Globus pallidus (tissue), 1 donor: ENCODE results near the gene SULT6B1.
A peak's percentile ranks its signal among the peaks of the same experiment; 100 is the strongest.
"Not testable (repeated sequence)": the region's sequence is repeated elsewhere in the genome, so short reads cannot be mapped to it uniquely, and the experiment has no call there.

Source experiments
- DNase-seq: peaks from one replicate; pipeline ENCODE4 v3.0.0-alpha.2; 2015; ENCODE audit warnings: low spot score

The SULT6B1 gene

GRCh38 chr2:37196320-37197195, 8.1 kb upstream of the SULT6B1 start, which contains the start of gene CEBPZOS:
TSS of gene CEBPZOS (plus strand) at chr2:37196496. CDS start at chr2:37199705, 3,209 bp downstream.
- peak; percentile 77 for DNase-seq

GRCh38 chr2:37195862-37196319, 7.4 kb upstream of the SULT6B1 start:
- not testable (repeated sequence) for DNase-seq

GRCh38 chr2:37192551-37192950, 4.1 kb upstream of the SULT6B1 start:
- DNase-seq = no peak

GRCh38 chr2:37191747-37192146, 3.3 kb upstream of the SULT6B1 start:
- DNase-seq = no peak

GRCh38 chr2:37191253-37191652, 2.8 kb upstream of the SULT6B1 start:
- no peak for DNase-seq

- DNase-seq = no peak
Observed at GRCh38 chr2:37190290-37190689, 1.8 kb upstream of the SULT6B1 start.

- DNase-seq = no peak
Observed at GRCh38 chr2:37189452-37190153, 1.1 kb upstream of the SULT6B1 start.

- DNase-seq = no peak
Observed at GRCh38 chr2:37181726-37182684, 6.5 kb downstream of the SULT6B1 start.

- DNase-seq = no peak
Observed at GRCh38 chr2:37180640-37181039, 7.8 kb downstream of the SULT6B1 start.

- DNase-seq = no peak
Observed at GRCh38 chr2:37180006-37180639, 8.3 kb downstream of the SULT6B1 start.

GRCh38 chr2:37173741-37174140, 14.7 kb downstream of the SULT6B1 start:
- DNase-seq = no peak

GRCh38 chr2:37171624-37171950, 16.9 kb downstream of the SULT6B1 start:
- no peak for DNase-seq

GRCh38 chr2:37168217-37168981, 20.1 kb downstream of the SULT6B1 start:
- no peak for DNase-seq

GRCh38 chr2:37167636-37168180, 20.8 kb downstream of the SULT6B1 start:
- no peak for DNase-seq

- DNase-seq = no peak
Observed at GRCh38 chr2:37164757-37165156, 23.7 kb downstream of the SULT6B1 start.

GRCh38 chr2:37156857-37157714, 31.4 kb downstream of the SULT6B1 start, which contains the start of gene EIF2AK2:
TSS of gene EIF2AK2 (minus strand) at chr2:37156980. CDS start at chr2:37147806, 9,174 bp downstream.
- DNase-seq = peak; percentile 68

- DNase-seq = no peak
Observed at GRCh38 chr2:37156071-37156856, 32.2 kb downstream of the SULT6B1 start.

GRCh38 chr2:37154785-37155184, 33.7 kb downstream of the SULT6B1 start:
- no peak for DNase-seq
